HepG2 (cell line): Measurements from ENCODE around the gene BCAM. TPM values are rescaled to one million over a fixed set of nuclear protein-coding genes. Genes with fewer than 3 reads are reported as not detected.

ENCODE experiments used
- FOXC1 ChIP-seq: sonication (generic); formaldehyde crosslinking; IDR thresholded peaks from 2 replicates; pipeline ENCODE4 v1.8.0; 2022; ENCODE audit warnings: mild to moderate bottlenecking, missing genetic modification reagents, borderline replicate concordance
- KLF13 ChIP-seq: sonication (generic); formaldehyde crosslinking; IDR thresholded peaks from 2 replicates; pipeline ENCODE4 v1.4.0; 2020; ENCODE audit warnings: mild to moderate bottlenecking, missing genetic modification reagents
- MTF2 ChIP-seq: sonication (generic); formaldehyde crosslinking; IDR thresholded peaks from 2 replicates; pipeline ENCODE4 v1.5.0; 2020; ENCODE audit warnings: missing genetic modification reagents, borderline replicate concordance
- NFIC ChIP-seq: IDR thresholded peaks from 2 replicates; pipeline ENCODE4 v1.6.1; 2012; ENCODE audit warnings: mild to moderate bottlenecking, low read length, inconsistent platforms
- RAD21 ChIP-seq: fragments of 450-650 bp; formaldehyde crosslinking; IDR thresholded peaks from 2 replicates; pipeline ENCODE4 v1.5.0; 2020; ENCODE audit warnings: mild to moderate bottlenecking
- RBM39 ChIP-seq: fragments of 200-400 bp; formaldehyde crosslinking; IDR thresholded peaks from one replicate; pipeline ENCODE4 v1.6.1; 2018; ENCODE audit warnings: antibody characterized with exemption, mild to moderate bottlenecking, low read depth, low read length; ENCODE audit not compliant: poor library complexity, severe bottlenecking
- SAP130 ChIP-seq: IDR thresholded peaks from 2 replicates; pipeline ENCODE4 v1.6.1; 2016; ENCODE audit warnings: low read depth
- TBL1XR1 ChIP-seq: fragments of 150-350 bp; IDR thresholded peaks from 2 replicates; pipeline ENCODE4 v1.6.1; 2014; ENCODE audit warnings: borderline replicate concordance, low read length; ENCODE audit not compliant: partially characterized antibody
- USF2 ChIP-seq, 2 experiments: sonication (generic) in 1 of 2; formaldehyde crosslinking in 1 of 2; IDR thresholded peaks; 2 replicates each; pipeline versions ENCODE4 v1.5.1 to v1.6.1; 2011 to 2020; ENCODE audit warnings: borderline replicate concordance in 1 of 2, low read depth in 1 of 2, low read length in 1 of 2, mild to moderate bottlenecking in 1 of 2, missing genetic modification reagents in 1 of 2, moderate library complexity in 1 of 2
- ZNF143 ChIP-seq: sonication (generic); formaldehyde crosslinking; IDR thresholded peaks from 2 replicates; pipeline ENCODE4 v1.4.0; 2020; ENCODE audit warnings: missing genetic modification reagents
- ZNF18 ChIP-seq: sonication (generic); formaldehyde crosslinking; IDR thresholded peaks from 2 replicates; pipeline ENCODE4 v1.8.0; 2022; ENCODE audit warnings: mild to moderate bottlenecking, missing genetic modification reagents; ENCODE audit not compliant: insufficient replicate concordance
- ZNF20 ChIP-seq: sonication (generic); formaldehyde crosslinking; IDR thresholded peaks from 2 replicates; pipeline ENCODE4 v1.4.0; 2020; ENCODE audit warnings: mild to moderate bottlenecking, moderate library complexity, missing genetic modification reagents
- ZNF678 ChIP-seq: sonication (generic); formaldehyde crosslinking; IDR thresholded peaks from 2 replicates; pipeline ENCODE4 v1.4.0; 2020; ENCODE audit warnings: mild to moderate bottlenecking, missing genetic modification reagents
- ZNF747 ChIP-seq: sonication (generic); formaldehyde crosslinking; IDR thresholded peaks from 2 replicates; pipeline ENCODE4 v1.8.1; 2023; ENCODE audit warnings: missing genetic modification reagents, mild to moderate bottlenecking, borderline replicate concordance
- ZSCAN22 ChIP-seq: sonication (generic); formaldehyde crosslinking; IDR thresholded peaks from 2 replicates; pipeline ENCODE4 v1.4.0; 2020; ENCODE audit warnings: mild to moderate bottlenecking, missing genetic modification reagents
- polyA plus RNA-seq, 8 experiments: library from polyadenylated mRNA; depleted of rRNA in 3 of 8; stranded (reverse) in 7 of 8; unstranded in 1 of 8; fragments of >200 nt; fragmentation: Illumina TruSeq in 4 of 8; extraction: Trizol in 4 of 8; gene quantifications; 2 replicates each; pipeline versions ENCODE4 v1.2.1 to v1.2.3, GENCODE V29; 2011 to 2016; ENCODE audit warnings: low read depth in 4 of 8, missing spikeins in 1 of 8, mixed read lengths in 1 of 8; ENCODE audit not compliant: insufficient read depth in 1 of 8
- total RNA-seq, 5 experiments: library from RNA; depleted of rRNA; stranded (reverse); fragments of >200 nt; fragmentation: Illumina TruSeq; extraction: Trizol; gene quantifications; 2 replicates each; pipeline ENCODE4 v1.2.3, GENCODE V29; 2016; ENCODE audit warnings: low read depth in 1 of 5
- TF ChIP-seq, protein P1 (sequence below): sonication (generic); formaldehyde crosslinking; IDR thresholded peaks from 2 replicates; pipeline ENCODE4 v1.4.0; 2020; ENCODE audit warnings: mild to moderate bottlenecking, missing genetic modification reagents
- TF ChIP-seq, protein P2 (sequence below): IDR thresholded peaks from 2 replicates; pipeline ENCODE4 v1.6.1; 2016; ENCODE audit warnings: low read depth, borderline replicate concordance
- TF ChIP-seq, protein P3 (sequence below): IDR thresholded peaks from 2 replicates; pipeline ENCODE4 v1.6.1; 2012; ENCODE audit warnings: low read length, improper control_type of control experiment

The BCAM gene
- total and polyA plus RNA-seq, 2 of the 13 experiments (the other 11 are each of a cell fraction or from before 2014, with no cell fraction given) = 51.2 to 62.7 TPM

- no peak for TF ChIP-seq NFIC
- TF ChIP-seq ZNF747 (CRISPR knock-in tag) = peak; percentile 76; the same call in 1 of the 2 replicates
- TF ChIP-seq ZNF143 (CRISPR knock-in tag) = peak; percentile 43; the same call in 1 of the 2 replicates
- no peak for TF ChIP-seq ZNF20
- TF ChIP-seq MTF2 (CRISPR knock-in tag) = no peak
- no peak for TF ChIP-seq TBL1XR1
- TF ChIP-seq ZNF678 (CRISPR knock-in tag) = no peak
- TF ChIP-seq, protein P1, sequence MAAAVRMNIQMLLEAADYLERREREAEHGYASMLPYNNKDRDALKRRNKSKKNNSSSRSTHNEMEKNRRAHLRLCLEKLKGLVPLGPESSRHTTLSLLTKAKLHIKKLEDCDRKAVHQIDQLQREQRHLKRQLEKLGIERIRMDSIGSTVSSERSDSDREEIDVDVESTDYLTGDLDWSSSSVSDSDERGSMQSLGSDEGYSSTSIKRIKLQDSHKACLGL (CRISPR knock-in tag) = no peak
- no peak for TF ChIP-seq ZNF18
- TF ChIP-seq SAP130 (CRISPR knock-in tag) = peak; percentile 57; the same call in 1 of the 2 replicates
- TF ChIP-seq ZSCAN22 (CRISPR knock-in tag) = peak; percentile 93
- no peak for TF ChIP-seq USF2 (IDR thresholded peaks at IDR 0.05; ENCODE audit: low read depth, low read length)
- no peak for TF ChIP-seq USF2 (CRISPR knock-in tag; IDR thresholded peaks at IDR 0.05; ENCODE audit: borderline replicate concordance)
- no peak for TF ChIP-seq RAD21 (CRISPR knock-in tag)
- no peak for TF ChIP-seq KLF13 (CRISPR knock-in tag)
- TF ChIP-seq RBM39 = no peak
- TF ChIP-seq, protein P2, sequence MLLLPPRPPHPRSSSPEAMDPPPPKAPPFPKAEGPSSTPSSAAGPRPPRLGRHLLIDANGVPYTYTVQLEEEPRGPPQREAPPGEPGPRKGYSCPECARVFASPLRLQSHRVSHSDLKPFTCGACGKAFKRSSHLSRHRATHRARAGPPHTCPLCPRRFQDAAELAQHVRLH (CRISPR knock-in tag) = peak; percentile 29; the same call in 1 of the 2 replicates
- no peak for TF ChIP-seq FOXC1 (CRISPR knock-in tag)
- TF ChIP-seq, protein P3, sequence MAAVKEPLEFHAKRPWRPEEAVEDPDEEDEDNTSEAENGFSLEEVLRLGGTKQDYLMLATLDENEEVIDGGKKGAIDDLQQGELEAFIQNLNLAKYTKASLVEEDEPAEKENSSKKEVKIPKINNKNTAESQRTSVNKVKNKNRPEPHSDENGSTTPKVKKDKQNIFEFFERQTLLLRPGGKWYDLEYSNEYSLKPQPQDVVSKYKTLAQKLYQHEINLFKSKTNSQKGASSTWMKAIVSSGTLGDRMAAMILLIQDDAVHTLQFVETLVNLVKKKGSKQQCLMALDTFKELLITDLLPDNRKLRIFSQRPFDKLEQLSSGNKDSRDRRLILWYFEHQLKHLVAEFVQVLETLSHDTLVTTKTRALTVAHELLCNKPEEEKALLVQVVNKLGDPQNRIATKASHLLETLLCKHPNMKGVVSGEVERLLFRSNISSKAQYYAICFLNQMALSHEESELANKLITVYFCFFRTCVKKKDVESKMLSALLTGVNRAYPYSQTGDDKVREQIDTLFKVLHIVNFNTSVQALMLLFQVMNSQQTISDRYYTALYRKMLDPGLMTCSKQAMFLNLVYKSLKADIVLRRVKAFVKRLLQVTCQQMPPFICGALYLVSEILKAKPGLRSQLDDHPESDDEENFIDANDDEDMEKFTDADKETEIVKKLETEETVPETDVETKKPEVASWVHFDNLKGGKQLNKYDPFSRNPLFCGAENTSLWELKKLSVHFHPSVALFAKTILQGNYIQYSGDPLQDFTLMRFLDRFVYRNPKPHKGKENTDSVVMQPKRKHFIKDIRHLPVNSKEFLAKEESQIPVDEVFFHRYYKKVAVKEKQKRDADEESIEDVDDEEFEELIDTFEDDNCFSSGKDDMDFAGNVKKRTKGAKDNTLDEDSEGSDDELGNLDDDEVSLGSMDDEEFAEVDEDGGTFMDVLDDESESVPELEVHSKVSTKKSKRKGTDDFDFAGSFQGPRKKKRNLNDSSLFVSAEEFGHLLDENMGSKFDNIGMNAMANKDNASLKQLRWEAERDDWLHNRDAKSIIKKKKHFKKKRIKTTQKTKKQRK = no peak
Measured at GRCh38 chr19:44812142-44812718, 3.3 kb downstream of the BCAM start (continued).
